HG03095 (cell line): ENCODE results near the gene KLHDC10.
"Not testable (repeated sequence)": the region's sequence is repeated elsewhere in the genome, so short reads cannot be mapped to it uniquely, and the experiment has no call there.

Experiments used
- ATAC-seq: cut with Tn5 transposase; IDR thresholded peaks from one replicate; pipeline ENCODE4 v1.9.1; 2021; ENCODE audit warnings: moderate library complexity; ENCODE audit not compliant: unreplicated experiment

The KLHDC10 gene

DNA sequence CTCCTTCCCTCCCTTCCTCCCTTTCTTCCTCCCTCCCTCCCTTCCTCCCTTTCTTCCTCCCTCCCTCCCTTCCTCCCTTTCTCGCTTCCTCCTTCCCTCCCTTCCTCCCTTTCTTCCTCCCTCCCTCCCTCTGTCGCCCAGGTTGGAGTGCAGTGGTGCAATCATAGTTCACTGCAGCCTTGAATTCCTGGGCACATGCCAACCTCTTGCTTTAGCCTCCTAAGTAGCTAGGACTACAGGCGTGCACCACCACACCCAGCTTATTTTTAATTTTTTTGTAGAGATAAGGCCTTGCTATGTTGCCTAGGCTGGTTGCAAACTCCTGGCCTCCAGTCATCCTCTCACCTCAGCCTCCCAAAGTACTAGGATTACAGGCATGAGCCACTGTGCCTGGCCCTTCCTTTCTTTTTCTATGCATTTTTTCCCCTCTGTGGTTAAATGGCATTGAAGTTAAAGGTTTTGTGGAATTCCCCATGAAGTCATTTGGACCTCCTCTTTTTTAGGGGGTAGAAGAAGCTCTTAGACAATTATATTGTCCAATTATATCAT lies 9.6 kb downstream of the KLHDC10 start:
- ATAC-seq, result no peak

DNA sequence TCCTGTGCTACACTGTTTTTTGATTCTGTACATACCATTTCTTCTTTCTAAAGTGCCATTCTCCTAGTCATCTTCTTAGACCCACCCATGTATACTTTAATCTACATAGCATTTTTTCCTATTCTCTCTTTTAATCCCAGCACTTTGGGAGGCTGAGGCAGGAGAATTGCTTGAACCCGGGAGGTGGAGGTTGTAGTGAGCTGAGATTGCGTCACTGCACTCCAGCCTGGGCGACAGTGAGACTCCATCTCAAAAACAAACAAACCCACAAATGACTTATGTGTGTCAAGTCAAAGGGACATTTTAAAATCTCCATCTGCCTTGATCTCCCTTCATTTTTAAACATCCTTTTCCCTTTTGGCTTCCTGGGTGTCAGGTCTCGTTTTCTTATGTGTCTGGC lies 13.2 kb downstream of the KLHDC10 start:
- not testable (repeated sequence) for ATAC-seq

DNA sequence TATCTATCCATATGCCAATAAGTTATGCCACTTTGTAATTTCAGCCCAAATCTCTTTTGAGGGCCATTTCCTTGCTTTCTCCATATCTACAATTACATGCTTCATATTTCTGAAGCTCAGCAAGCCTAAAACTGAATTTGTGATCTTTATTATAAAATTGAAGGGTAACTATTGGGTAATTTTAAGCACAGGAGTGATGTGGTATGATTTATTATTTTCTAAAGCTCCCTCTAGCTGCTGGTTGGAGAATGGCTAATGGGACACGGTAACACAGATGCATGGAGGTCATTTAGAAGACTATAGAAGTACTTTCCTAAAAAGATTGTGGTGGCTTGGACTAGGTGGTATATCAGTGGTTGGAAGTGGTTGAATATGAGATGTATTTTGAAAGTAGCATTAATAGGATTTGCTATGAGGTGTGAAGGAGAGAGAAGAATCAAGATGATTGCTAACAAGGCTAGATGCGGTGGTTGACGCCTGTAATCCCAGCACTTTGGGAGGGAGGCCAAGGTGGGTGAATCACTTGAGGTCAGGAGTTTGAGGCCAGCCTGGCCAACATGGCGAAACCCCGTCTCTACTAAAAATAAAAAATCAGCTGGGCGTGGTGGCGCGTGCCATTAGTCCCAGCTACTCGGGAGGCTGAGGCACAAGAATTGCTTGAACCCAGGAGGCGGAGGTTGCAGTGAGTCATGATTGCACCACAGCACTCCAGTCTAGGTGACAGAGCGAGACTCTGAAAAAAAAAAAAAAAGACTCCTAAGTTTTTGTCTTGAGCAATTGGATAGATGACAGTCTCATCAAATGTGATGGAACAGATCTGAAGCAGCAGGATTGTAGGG lies 13.9 kb downstream of the KLHDC10 start:
- no peak for ATAC-seq

DNA sequence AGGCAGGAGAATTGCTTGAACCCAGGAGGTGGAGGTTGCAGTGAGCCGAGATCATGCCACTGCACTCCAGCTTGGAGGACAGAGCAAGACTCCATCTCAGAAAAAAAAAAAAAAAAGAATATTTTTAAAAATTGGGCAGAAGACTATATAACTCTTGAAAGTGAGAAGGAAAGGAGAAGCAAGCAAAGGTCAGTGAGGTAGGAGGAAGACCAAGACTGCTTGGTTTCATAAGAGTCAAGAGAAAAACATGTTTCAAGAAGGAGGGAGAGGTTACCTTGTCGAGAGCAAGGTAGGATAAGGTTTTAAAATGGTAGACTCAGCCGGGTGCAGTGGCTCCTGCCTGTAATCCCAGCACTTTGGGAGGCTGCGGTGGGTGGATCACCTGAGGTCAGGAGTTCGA lies 14.9 kb downstream of the KLHDC10 start:
- not testable (repeated sequence) for ATAC-seq

DNA sequence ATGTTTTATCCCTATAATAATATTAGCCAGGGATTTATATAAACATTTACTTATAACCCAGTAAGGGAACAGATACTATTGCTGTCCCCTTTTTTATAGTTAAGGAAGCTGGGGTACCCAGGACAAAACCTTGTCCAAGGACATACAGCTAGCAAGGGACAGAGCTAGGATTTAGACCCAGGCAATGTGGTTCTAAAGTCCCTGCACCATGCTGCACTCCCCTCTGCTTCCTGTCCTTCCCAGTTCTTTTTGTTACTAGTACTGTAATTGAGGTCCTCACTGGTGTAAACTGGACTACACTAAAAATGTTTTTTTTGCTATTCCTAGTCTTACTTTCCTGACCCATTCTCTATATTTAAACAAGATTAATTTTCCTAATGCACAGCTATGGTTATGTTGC lies 16.6 kb downstream of the KLHDC10 start:
- no peak for ATAC-seq

DNA sequence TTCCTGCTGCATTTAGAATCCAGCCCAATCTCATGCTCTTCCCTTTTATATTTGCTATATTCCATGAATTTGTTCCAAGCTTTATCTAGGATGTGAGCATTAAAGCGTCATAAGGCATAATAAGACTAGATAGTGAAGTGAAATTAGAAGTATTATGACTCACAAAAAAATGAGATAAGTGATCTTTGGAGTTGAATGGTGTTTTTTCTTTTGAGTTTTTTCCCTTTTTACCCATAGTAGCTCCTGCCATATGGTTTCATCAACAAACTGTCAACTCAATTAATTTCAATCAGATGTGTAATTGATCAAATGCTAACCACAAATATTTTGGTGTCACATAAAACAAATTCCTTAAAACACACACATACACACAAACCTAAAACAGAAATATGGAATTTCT lies 17.0 kb downstream of the KLHDC10 start:
- no peak for ATAC-seq

DNA sequence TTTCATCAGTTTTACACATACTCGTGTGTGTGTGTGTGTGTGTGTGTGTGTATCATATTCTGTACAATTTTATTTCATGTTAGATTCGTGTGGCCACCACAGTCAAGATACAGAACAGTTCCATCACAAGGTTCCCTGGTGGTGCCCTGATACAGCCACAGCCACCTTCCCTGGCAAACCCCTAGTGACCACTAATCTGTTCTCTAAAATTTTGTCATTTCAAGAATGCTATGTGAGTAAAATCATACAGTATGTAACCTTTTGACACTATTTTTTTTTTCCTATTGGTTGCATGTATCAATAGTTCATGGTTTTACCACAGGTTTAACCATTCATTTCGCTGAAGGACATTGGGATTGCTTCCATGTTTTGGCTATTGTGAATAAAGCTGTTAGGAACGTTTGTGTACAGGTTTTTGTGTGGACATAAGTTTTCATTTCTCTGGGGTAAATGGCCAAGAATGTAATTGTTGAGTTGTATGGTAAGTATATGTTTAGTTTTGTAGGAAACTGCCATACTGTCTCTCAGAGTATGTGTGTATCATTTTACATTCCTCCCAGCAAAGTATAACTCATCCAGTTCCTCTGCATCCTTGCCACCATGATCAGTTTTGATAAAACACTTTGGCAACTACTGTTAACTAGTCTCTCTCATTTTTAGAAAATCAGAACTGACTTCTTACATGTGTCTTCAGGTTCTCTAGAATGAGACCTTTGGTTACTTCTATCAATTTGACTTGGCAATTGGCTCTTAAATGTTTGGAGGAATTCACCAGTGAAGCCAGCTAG lies 20.6 kb downstream of the KLHDC10 start:
- ATAC-seq, result no peak

DNA sequence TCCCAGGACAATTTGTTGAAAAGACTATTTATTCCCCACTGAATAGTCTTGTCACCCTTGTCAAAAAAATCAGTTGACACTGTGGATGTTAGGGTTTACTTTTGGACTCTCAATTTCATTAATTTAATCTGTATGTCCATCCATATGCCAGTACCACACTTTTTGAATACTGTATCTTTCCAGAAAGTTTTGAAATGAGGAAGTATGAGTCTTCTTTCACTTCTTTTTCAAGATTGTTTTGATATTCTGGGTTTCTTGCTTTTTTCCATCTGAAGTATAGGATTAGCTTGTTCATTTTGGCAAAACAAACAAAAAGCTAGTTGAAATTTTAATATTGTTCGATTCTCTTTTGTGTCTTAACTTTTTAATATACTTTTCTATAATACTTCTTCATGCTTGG lies 21.7 kb downstream of the KLHDC10 start:
- no peak for ATAC-seq

DNA sequence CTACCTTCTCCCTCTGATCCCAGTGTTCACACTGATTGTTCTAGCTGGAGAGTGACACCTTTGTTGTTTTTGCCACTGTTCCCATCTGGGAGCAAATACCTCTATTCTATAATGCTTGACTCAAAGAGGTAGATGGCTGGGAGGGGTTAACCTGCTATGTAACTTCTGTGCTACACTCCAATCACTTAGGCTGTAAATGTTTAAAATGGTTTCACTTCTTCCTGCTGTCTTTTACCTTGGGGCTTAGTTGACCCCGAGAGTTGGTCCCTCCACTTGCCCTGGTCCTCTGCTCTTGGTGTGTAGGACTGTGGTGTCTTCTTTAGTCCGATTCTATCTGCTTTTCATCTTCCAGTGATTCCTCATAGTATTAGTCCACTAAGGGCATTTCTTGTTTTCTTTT lies 22.3 kb downstream of the KLHDC10 start:
- no peak for ATAC-seq

DNA sequence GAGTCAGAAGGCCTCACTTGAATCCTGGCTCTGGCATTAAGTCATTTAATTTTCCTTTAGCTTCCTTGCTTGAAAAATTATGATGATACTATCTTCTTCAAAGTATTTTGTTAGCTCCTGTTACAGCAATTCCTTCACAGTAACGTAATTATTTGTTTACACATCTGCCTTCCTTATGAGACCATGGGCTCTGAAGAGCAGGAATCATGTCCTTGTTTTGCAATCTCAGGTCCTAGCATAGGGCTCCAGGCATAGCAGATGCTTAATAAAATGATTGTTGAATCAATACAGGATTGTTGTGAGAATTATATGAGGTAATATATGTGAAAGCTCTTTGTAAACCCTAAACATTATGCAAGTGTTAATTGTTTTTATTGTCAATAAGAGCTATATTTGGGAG lies 25.5 kb downstream of the KLHDC10 start:
- no peak for ATAC-seq

DNA sequence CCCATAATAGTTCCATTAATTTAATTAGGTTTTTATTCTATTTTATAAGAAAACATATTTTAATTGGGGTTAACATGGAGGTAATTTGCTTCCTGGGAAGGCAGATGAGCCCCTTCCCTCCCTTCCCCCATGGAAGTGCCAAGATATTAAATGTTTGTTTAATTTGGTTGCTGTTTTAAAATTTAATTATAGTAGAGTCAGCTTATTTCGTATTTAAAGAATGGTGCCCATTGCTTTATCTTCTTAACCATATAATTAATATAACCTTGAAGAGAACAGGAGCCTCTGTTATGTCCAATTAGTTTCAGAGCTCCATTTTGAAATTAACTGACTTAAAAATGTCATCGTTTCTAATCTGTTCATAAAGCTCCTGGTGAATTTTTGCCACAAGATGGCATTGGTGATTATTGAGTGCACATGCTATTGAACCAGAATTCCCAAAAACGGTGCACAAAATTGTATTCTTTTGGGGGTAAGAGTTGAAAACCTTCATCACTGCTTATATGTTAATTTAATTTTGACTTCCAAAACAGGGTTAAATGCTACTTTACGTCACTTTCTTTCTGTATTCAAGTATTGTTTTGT lies 26.0 kb downstream of the KLHDC10 start:
- no peak for ATAC-seq

DNA sequence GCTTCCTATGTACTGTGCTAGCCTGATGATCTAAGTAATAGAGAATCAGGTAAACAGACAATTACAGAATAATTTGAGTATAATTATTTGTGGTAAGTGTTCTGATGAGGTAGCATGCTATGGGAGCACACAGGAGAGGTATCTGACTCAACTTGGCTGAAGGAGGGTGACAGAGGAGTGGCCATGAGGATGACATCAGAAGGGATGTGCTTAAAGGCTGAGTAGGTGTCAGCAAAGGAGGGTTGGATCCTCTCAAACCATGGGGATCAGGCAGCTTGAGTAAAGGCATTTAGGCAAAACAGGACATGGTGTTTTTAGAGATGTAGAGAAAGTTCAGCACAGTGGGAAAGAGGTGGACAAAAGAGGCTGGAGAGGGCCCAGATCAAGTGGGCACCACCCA lies 29.0 kb downstream of the KLHDC10 start:
- no peak for ATAC-seq

DNA sequence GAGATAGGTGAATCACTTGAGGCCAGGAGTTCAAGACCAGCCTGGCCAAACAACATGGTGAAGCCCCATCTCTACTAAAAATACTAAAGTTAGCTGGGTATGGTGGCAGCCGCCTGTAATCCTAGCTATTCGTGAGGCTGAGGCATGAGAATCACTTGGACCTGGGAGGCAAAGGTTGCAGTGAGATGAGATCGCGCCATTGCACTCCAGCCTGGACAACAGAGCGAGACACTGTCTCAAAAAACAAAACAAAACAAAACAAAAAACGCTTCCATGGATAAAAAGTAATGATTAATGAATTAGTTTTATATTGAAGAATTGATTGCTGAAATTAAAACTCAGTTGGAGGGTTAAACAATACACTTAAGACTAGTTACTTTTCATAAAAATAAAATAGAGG lies 32.3 kb downstream of the KLHDC10 start:
- no peak for ATAC-seq

DNA sequence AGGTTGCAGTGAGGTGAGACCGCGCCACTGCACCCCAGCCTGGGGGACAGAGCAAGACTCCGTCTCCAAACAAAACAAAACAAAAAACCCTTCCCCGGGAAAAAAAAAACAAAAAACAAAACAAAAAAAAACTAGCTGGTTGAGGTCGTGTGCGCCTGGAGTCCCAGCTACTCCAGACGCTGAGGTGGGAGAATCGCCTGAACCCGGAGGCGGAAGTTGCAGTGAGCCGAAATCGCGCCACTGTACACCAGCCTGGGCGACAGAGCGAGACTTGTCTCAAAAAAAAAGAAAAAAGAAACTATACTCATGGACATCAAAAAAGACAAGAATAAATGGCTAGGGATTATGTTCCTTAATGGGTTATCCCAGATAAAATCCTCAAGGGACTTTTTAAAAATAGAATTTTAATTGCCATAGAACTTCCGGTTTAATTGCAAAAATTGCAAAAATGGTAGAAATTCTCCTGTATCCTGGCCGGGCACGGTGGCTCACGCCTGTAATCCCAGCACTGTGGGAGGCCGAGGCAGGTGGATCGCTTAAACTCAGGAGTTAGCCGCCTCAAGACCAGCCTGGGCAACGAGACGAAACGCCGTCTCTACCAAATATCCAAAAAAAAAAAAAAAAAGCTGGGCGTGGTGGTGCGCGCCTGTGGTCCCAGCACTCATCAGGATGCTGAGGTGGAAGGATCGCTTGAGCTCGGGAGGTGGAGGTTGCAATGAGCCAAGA lies 37.8 kb downstream of the KLHDC10 start:
- ATAC-seq, result no peak

DNA sequence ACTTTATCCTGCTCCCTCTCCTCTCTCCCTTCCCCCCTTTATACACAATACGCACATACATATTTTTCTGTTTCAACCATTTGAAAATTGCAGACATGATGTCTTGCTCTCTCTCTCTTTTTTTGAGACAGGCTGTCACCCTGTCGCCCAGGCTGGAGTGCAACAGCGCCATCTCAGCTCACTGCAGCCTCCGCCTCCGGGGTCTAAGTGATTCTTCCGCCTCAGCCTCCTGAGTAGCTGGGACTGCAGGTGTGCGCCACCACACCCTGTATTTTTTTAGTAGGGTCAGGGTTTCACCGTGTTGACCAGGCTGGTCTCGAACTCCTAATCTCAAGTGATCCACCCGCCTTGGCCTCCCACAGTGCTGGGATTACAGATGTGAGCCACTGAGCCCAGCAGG lies 38.5 kb downstream of the KLHDC10 start:
- no peak for ATAC-seq

DNA sequence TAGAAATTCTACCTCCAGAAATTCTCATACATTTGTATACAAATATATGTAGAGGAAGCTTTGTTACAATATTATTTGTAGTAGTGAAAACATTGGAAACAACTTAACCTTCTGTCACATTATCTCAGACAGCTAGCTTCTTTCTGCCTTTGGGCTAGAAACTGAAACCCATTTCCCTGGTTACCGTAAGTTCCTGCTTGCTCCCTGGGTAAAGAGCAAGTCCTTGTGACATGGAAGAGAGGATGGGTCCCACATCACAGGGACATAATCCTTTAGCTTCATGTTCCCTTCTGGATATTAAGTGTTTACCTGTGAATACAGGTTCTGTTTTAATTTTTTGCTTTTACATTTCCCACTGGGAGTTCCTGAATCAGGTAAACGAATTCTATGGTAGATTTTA lies 41.8 kb downstream of the KLHDC10 start:
- no peak for ATAC-seq

DNA sequence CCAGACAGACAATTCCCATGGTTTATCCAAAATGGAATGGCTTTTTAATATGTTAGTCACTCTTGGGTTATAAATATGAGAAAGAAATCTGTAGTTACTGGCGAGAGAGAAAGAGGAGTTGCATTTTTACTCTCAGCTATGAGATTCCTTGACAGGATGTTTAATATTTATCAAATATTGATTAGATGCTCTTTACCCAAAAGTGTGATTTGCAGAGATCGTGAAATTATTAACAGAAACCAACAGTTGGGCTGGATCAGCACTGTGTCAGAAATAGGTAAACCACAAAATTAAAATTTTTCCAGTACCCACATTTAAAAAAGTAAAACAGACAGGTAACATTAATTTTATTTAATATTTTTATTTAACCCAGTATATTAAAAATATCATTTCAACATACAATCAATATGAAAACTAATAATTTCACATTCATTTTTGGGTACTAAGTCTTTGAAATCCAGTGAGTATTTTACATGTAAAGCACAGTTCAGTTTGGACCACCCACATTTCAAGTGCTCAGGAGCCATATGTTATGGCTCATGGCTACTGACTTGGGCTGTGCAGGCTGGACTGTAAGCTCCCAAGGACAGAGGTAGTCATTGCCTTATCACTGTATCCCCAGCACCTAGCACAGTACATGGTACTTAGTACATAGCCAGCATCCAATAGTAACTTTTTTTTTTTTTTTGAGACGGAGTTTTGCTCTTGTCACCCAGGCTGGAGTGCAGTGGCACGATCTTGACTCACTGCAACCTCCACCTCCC lies 42.5 kb downstream of the KLHDC10 start:
- no peak for ATAC-seq

DNA sequence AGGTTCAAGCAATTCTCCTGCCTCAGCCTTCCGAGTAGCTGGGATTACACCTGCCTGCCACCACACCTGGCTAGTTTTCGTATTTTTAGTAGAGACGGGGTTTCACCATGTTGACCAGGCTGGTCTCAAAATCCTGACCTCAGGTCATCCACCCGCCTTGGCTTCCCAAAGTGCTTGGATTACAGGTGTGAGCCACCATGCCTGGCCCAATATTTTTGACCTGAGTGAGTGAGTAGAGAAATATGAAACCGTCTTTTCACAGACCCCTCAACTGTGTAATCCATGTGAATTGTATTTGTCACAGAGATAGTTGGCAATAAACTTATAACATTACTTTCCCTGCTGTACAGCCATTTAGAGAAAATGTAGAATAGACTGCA lies 43.1 kb downstream of the KLHDC10 start:
- ATAC-seq, result not testable (repeated sequence)

DNA sequence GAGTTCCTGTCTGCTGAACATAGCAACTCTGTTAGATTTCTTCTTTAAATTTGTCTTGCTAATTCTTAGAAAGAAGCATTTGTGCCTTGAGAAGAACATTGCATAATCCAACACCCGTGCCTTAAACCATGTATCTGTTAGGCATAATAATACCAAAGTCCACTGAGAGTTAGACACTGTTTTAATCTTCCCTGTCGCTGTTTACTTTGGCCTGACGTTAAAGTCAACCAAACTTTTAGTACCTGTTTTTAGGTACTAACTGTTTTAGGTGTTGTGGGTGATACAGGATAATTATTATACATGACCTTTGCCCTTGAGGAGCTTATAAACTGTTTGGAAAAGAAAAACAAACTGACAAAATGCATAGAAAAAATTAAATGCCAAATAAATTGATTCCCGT lies 43.6 kb downstream of the KLHDC10 start:
- no peak for ATAC-seq

DNA sequence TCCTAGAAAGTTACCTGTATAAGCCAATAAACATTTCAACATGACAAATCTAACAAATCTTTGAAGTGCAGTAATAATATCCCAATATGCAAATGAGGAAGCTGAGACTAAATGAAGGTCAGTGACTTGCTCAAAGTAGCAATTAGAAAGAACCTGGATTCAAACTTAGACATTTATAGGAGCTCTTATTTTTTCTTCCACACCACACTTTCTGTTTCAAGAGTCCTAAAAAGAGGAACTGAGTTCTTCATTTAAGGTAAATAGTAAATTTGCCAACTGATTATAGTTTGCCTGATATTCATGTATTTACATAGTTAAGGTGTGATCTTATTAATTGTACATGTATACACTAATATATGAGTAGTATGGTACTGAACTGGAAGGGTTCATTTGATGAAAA lies 44.0 kb downstream of the KLHDC10 start:
- no peak for ATAC-seq
